H9 (cell line): ENCODE measurements around the gene SLC17A1. TPM values are rescaled to one million over a fixed set of nuclear protein-coding genes. Genes with fewer than 3 reads are reported as not detected.

Source experiments
- DNase-seq: peaks from one replicate; pipeline ENCODE4 v3.0.0-alpha.2; 2017
- H2AFZ ChIP-seq: one replicate; pipeline ENCODE4 v1.6.1; 2013; ENCODE audit warnings: mild to moderate bottlenecking, low read length, control low read depth, moderate library complexity
- H2AK5ac ChIP-seq: 2 replicates; pipeline ENCODE4 v1.6.1; 2013; ENCODE audit warnings: low read length, control low read depth, mixed read lengths; ENCODE audit not compliant: insufficient read length
- H2BK120ac ChIP-seq: one replicate; pipeline ENCODE4 v1.6.1; 2013; ENCODE audit warnings: low read depth, mild to moderate bottlenecking, low read length, control low read depth, inconsistent platforms; ENCODE audit not compliant: poor library complexity, severe bottlenecking
- H2BK12ac ChIP-seq: 2 replicates; pipeline ENCODE4 v1.6.1; 2013; ENCODE audit warnings: low read length, control low read depth, mixed read lengths, low read depth; ENCODE audit not compliant: insufficient read length
- H2BK15ac ChIP-seq: 2 replicates; pipeline ENCODE4 v1.6.1; 2013; ENCODE audit warnings: low read depth, low read length, control low read depth
- H2BK20ac ChIP-seq: one replicate; pipeline ENCODE4 v1.6.1; 2013; ENCODE audit warnings: low read depth, mild to moderate bottlenecking, low read length, control low read depth, inconsistent platforms; ENCODE audit not compliant: poor library complexity, severe bottlenecking
- H2BK5ac ChIP-seq: 2 replicates; pipeline ENCODE4 v1.6.1; 2013; ENCODE audit warnings: low read length, control low read depth, mixed read lengths; ENCODE audit not compliant: insufficient read length
- H3K14ac ChIP-seq: 2 replicates; pipeline ENCODE4 v1.6.1; 2013; ENCODE audit warnings: low read length, control low read depth; ENCODE audit not compliant: insufficient read depth
- H3K18ac ChIP-seq: 2 replicates; pipeline ENCODE4 v1.6.1; 2013; ENCODE audit warnings: low read depth, mild to moderate bottlenecking, mixed read lengths, low read length, control low read depth; ENCODE audit not compliant: insufficient read length
- H3K23ac ChIP-seq: 2 replicates; pipeline ENCODE4 v1.6.1; 2013; ENCODE audit warnings: low read length, control low read depth, mixed read lengths, low read depth; ENCODE audit not compliant: insufficient read length
- H3K23me2 ChIP-seq: 2 replicates; pipeline ENCODE4 v1.6.1; 2013; ENCODE audit warnings: low read depth, mild to moderate bottlenecking, mixed read lengths, low read length, control low read depth; ENCODE audit not compliant: insufficient read length, poor library complexity, severe bottlenecking
- H3K27ac ChIP-seq: 2 replicates; pipeline ENCODE4 v1.5.1; 2013; ENCODE audit warnings: low read length, control low read depth, mixed read lengths, low read depth; ENCODE audit not compliant: insufficient read length
- H3K27me3 ChIP-seq: 2 replicates; pipeline ENCODE4 v1.6.1; 2013; ENCODE audit warnings: low read length, control low read depth, inconsistent platforms; ENCODE audit not compliant: insufficient read depth
- H3K4ac ChIP-seq: 2 replicates; pipeline ENCODE4 v1.6.1; 2013; ENCODE audit warnings: low read depth, mild to moderate bottlenecking, control low read depth, inconsistent platforms, low read length, moderate library complexity
- H3K4me1 ChIP-seq: 2 replicates; pipeline ENCODE4 v1.6.1; 2013; ENCODE audit warnings: low read length, control low read depth, inconsistent platforms; ENCODE audit not compliant: insufficient read depth
- H3K4me2 ChIP-seq: 2 replicates; pipeline ENCODE4 v1.6.1; 2013; ENCODE audit warnings: low read length, control low read depth, mixed read lengths; ENCODE audit not compliant: insufficient read length, insufficient read depth
- H3K56ac ChIP-seq: 2 replicates; pipeline ENCODE4 v1.6.1; 2013; ENCODE audit warnings: low read depth, mild to moderate bottlenecking, mixed read lengths, low read length, control low read depth; ENCODE audit not compliant: insufficient read length
- H3K79me1 ChIP-seq: 2 replicates; pipeline ENCODE4 v1.6.1; 2013; ENCODE audit warnings: low read depth, mild to moderate bottlenecking, moderate library complexity, low read length, control low read depth, inconsistent platforms; ENCODE audit not compliant: insufficient read depth, poor library complexity, severe bottlenecking
- H3K79me2 ChIP-seq: 2 replicates; pipeline ENCODE4 v1.6.1; 2013; ENCODE audit warnings: low read length, control low read depth, inconsistent platforms; ENCODE audit not compliant: insufficient read depth
- H3K9ac ChIP-seq: 2 replicates; pipeline ENCODE4 v1.6.1; 2013; ENCODE audit warnings: low read length, control low read depth, mixed read lengths; ENCODE audit not compliant: insufficient read length; ENCODE audit errors: extremely low read depth
- H3K9me3 ChIP-seq: one replicate; pipeline ENCODE4 v1.6.1; 2013; ENCODE audit warnings: low read depth, low read length, inconsistent platforms; ENCODE audit not compliant: control insufficient read depth
- H3T11ph ChIP-seq: one replicate; pipeline ENCODE4 v1.6.1; 2013; ENCODE audit warnings: mild to moderate bottlenecking, low read length, control low read depth, inconsistent platforms
- H4K20me1 ChIP-seq: one replicate; pipeline ENCODE4 v1.6.1; 2013; ENCODE audit not compliant: control insufficient read depth, insufficient read length, insufficient read depth
- H4K5ac ChIP-seq: 2 replicates; pipeline ENCODE4 v1.6.1; 2013; ENCODE audit warnings: low read depth, mild to moderate bottlenecking, mixed read lengths, low read length, control low read depth; ENCODE audit not compliant: insufficient read length
- H4K8ac ChIP-seq: replicated peaks from 2 replicates; pipeline ENCODE4 v1.6.1; 2013; ENCODE audit warnings: low read length, control low read depth, mixed read lengths, low read depth; ENCODE audit not compliant: insufficient read length
- H4K91ac ChIP-seq: 2 replicates; pipeline ENCODE4 v1.6.1; 2013; ENCODE audit warnings: low read depth, mild to moderate bottlenecking, moderate library complexity, mixed read lengths, low read length, control low read depth; ENCODE audit not compliant: insufficient read length
- H3K27ac Mint-ChIP-seq, 3 experiments: 2 replicates in 2 of 3; 3 replicates in 1 of 3; pipeline ENCODE4 v1.8.0; 2020 to 2021; ENCODE audit warnings: mixed read lengths in 3 of 3, mild to moderate bottlenecking in 1 of 3, moderate library complexity in 1 of 3
- H3K27me3 Mint-ChIP-seq: 2 replicates; pipeline ENCODE4 v1.8.0; 2021; ENCODE audit warnings: low read depth, mild to moderate bottlenecking, moderate library complexity, mixed read lengths
- H3K36me3 Mint-ChIP-seq, 3 experiments: 2 replicates in 2 of 3; 3 replicates in 1 of 3; pipeline ENCODE4 v1.8.0; 2020 to 2021; ENCODE audit warnings: low read depth in 3 of 3, mixed read lengths in 3 of 3; ENCODE audit not compliant: insufficient read depth in 1 of 3
- H3K4me1 Mint-ChIP-seq, 2 experiments: 2 replicates each; pipeline ENCODE4 v1.8.0; 2020; ENCODE audit warnings: mixed read lengths in 2 of 2
- H3K4me3 Mint-ChIP-seq, 2 experiments: 2 replicates in 1 of 2; 3 replicates in 1 of 2; pipeline ENCODE4 v1.8.0; 2020 to 2021; ENCODE audit warnings: mild to moderate bottlenecking in 2 of 2, mixed read lengths in 2 of 2, moderate library complexity in 1 of 2
- H3K9me3 Mint-ChIP-seq, 2 experiments: 2 replicates in 1 of 2; 3 replicates in 1 of 2; pipeline ENCODE4 v1.8.0; 2020; ENCODE audit warnings: mild to moderate bottlenecking in 2 of 2, mixed read lengths in 2 of 2, moderate library complexity in 1 of 2
- CTCF ChIP-seq: fragments of 200-600 bp; sonication (generic); conservative IDR thresholded peaks from 3 replicates; pipeline ENCODE4 v1.8.0; 2021; ENCODE audit warnings: antibody characterized with exemption, mild to moderate bottlenecking
- WGBS: extraction: QIAGEN DNeasy Blood & Tissue Kit; methylation state at CpG from one replicate; pipeline ENCODE4 v1.1.7; 2013; ENCODE audit warnings: missing lambda C conversion rate, low lambda C conversion rate, mixed read lengths; ENCODE audit not compliant: insufficient read length; ENCODE audit errors: extremely low coverage; 5-methylcytosine and 5-hydroxymethylcytosine counted together
- total RNA-seq: library from RNA; stranded (reverse); gene quantifications from 2 replicates; pipeline ENCODE4 v1.2.1, GENCODE V29; 2021

The SLC17A1 gene
- total RNA-seq, 1 experiment from 2014 or later: not detected

- H3K4ac ChIP-seq: no peak overlapping the region
- DNase-seq: no peak
- H3K23ac ChIP-seq: no peak overlapping the region
- H3K56ac ChIP-seq: no peak overlapping the region
- H3K18ac ChIP-seq: no peak overlapping the region
- no peak overlapping the region for H2BK20ac ChIP-seq
- WGBS: no CpG with 5 or more reads among the region's 3 CpGs
- H3K4me2 ChIP-seq: no peak overlapping the region
- no peak overlapping the region for H3K14ac ChIP-seq
- no peak overlapping the region for H3K27ac ChIP-seq
- H3T11ph ChIP-seq: no peak overlapping the region
- H3K79me1 ChIP-seq: no peaks in the 10 kb centered on the region
- no peak overlapping the region for H2AFZ ChIP-seq
- H2AK5ac ChIP-seq: no peak overlapping the region
- Mint-ChIP-seq H3K9me3 (no peaks in the 10 kb centered on the region), H3K36me3 (no peaks in the 10 kb centered on the region), H3K27ac (no peak overlapping the region), H3K4me3 (no peak overlapping the region), H3K4me1 (no peaks in the 10 kb centered on the region), H3K27me3 (peaks cover 7% of the 10 kb centered on the region; the same call in 1 of the 2 replicates)
- TF ChIP-seq CTCF: no peak
- no peaks in the 10 kb centered on the region for H3K23me2 ChIP-seq
- H2BK5ac ChIP-seq: no peak overlapping the region
- no peak overlapping the region for H4K91ac ChIP-seq
- H2BK15ac ChIP-seq: no peak overlapping the region
- H3K9me3 ChIP-seq: no peaks in the 10 kb centered on the region
- no peaks in the 10 kb centered on the region for H3K4me1 ChIP-seq
- no peak overlapping the region for H4K8ac ChIP-seq
- no peaks in the 10 kb centered on the region for H4K20me1 ChIP-seq
- no peaks in the 10 kb centered on the region for H3K27me3 ChIP-seq
- H2BK12ac ChIP-seq: no peak overlapping the region
- H4K5ac ChIP-seq: no peak overlapping the region
- H3K9ac ChIP-seq: no peak overlapping the region
- no peaks in the 10 kb centered on the region for H3K79me2 ChIP-seq
- H2BK120ac ChIP-seq: no peak overlapping the region
Measured at GRCh38 chr6:25875926-25876602, 44.2 kb upstream of the SLC17A1 start.
